Bronchial epithelial cell (primary cell): ENCODE data around the gene ARHGAP15. TPM values are rescaled to one million over a fixed set of nuclear protein-coding genes. Genes with fewer than 3 reads are reported as not detected.

Experiments
- DNase-seq: peaks from one replicate; pipeline ENCODE4 v3.0.0-alpha.2; 2010; ENCODE audit warnings: low read depth
- FAIRE-seq: peaks from 2 replicates; lab custom pipeline; 2011; peaks lifted over from hg19 to GRCh38; lab: Jason Lieb, UNC
- H3K27me3 ChIP-seq: 2 replicates; pipeline ENCODE4 v1.5.1; 2011; ENCODE audit warnings: low read length; ENCODE audit not compliant: control insufficient read depth, insufficient read depth
- H3K36me3 ChIP-seq: 2 replicates; pipeline ENCODE4 v1.5.1; 2011; ENCODE audit warnings: low read length; ENCODE audit not compliant: control insufficient read depth, insufficient read depth
- H3K4me3 ChIP-seq: 2 replicates; pipeline ENCODE4 v1.5.1; 2011; ENCODE audit warnings: mild to moderate bottlenecking, low read depth, low read length, control low read depth
- CTCF ChIP-seq: IDR thresholded peaks from 2 replicates; pipeline ENCODE4 v1.5.1; 2011; ENCODE audit warnings: mild to moderate bottlenecking, moderate library complexity, low read length, control low read depth, inconsistent platforms; ENCODE audit not compliant: insufficient read depth, severe bottlenecking
- total RNA-seq: library from RNA; depleted of rRNA; stranded (reverse); fragments of >200 nt; gene quantifications from 2 replicates; pipeline ENCODE4 v1.2.1, GENCODE V29; 2014

Gene ARHGAP15
- total RNA-seq, 1 donor from 2014 or later = not detected

- Histone ChIP-seq H3K4me3 (no peak overlapping the region), H3K36me3 (no peaks in the 10 kb centered on the region), H3K27me3 (no peaks in the 10 kb centered on the region)
- FAIRE-seq (no peak), DNase-seq (no peak)
- TF ChIP-seq CTCF = no peak
Observed at GRCh38 chr2:143355870-143356269, 226.7 kb downstream of the ARHGAP15 start.

GRCh38 chr2:143356336-143356735 is 227.1 kb downstream of the ARHGAP15 start:
- FAIRE-seq (no peak), DNase-seq (no peak)
- Histone ChIP-seq H3K4me3 (no peak overlapping the region), H3K36me3 (no peaks in the 10 kb centered on the region), H3K27me3 (no peaks in the 10 kb centered on the region)
- no peak for TF ChIP-seq CTCF

- no peak overlapping the region for H3K4me3 ChIP-seq
- H3K27me3 ChIP-seq = no peaks in the 10 kb centered on the region
- no peak for DNase-seq
- no peak for TF ChIP-seq CTCF
- FAIRE-seq = no peak
- no peaks in the 10 kb centered on the region for H3K36me3 ChIP-seq
Observed at GRCh38 chr2:143356736-143357446, 227.7 kb downstream of the ARHGAP15 start.

DNA sequence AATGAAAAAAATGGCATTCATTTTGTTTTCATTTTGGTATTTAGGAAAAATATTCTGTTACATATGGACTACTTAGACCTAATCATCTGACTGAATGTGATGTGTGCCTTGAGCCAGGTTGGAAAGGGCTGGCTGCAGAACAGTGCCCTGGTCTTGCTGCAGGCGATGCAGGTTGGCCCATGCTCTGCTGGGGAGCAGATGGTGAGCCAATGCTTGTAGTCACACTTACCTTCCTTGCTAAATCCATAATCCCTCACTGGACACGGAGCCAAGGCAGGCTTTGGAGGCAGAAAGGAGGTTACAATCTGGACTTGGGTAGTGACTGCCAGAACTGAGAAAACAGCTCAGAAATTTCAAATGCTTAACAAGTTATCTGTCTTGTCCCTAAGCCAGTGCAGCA is 228.7 kb downstream of the ARHGAP15 start:
- TF ChIP-seq CTCF = no peak
- Histone ChIP-seq H3K27me3 (no peaks in the 10 kb centered on the region), H3K36me3 (no peaks in the 10 kb centered on the region), H3K4me3 (no peak overlapping the region)
- no peak for DNase-seq
- FAIRE-seq = no peak

GRCh38 chr2:143361346-143361745 is 232.1 kb downstream of the ARHGAP15 start:
- H3K4me3 ChIP-seq = no peak overlapping the region
- TF ChIP-seq CTCF = no peak
- no peaks in the 10 kb centered on the region for H3K27me3 ChIP-seq
- H3K36me3 ChIP-seq = no peaks in the 10 kb centered on the region
- FAIRE-seq = no peak
- no peak for DNase-seq

DNA sequence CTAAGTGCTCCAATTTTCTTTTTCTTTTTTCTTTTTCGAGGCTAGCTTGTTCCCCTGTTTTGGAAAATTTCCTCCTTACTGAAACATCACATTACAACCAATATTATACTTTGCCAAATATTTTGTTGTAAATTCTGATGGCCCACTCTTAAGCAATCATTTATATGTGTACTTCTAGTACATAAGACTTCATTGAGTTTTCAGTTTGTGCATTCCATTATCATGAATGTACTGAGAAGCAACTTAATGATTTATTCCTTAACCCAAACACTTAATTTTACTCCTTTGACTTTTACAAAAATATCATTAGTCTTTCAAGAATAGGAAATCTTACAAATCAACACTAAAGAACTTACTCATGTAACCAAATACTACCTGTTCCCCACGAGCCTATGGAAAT is 242.4 kb downstream of the ARHGAP15 start:
- no peak for FAIRE-seq

More for the DNA sequence above, 242.4 kb downstream of the ARHGAP15 start:
- H3K36me3 ChIP-seq = no peaks in the 10 kb centered on the region
- no peak for DNase-seq
- no peak for TF ChIP-seq CTCF
- no peak overlapping the region for H3K4me3 ChIP-seq
- no peaks in the 10 kb centered on the region for H3K27me3 ChIP-seq
